ENCODE data around the gene MAP2K5. TPM values are rescaled to one million over a fixed set of nuclear protein-coding genes. Genes with fewer than 3 reads are reported as not detected.
A peak's percentile ranks its signal among the peaks of the same experiment; 100 is the strongest.

Gene MAP2K5
- total and polyA plus RNA-seq, 9 of the 15 experiments (the other 6 are each of a cell fraction or from before 2014, with no cell fraction given): 0.41 to 16.5 (median 7.5) TPM

DNA sequence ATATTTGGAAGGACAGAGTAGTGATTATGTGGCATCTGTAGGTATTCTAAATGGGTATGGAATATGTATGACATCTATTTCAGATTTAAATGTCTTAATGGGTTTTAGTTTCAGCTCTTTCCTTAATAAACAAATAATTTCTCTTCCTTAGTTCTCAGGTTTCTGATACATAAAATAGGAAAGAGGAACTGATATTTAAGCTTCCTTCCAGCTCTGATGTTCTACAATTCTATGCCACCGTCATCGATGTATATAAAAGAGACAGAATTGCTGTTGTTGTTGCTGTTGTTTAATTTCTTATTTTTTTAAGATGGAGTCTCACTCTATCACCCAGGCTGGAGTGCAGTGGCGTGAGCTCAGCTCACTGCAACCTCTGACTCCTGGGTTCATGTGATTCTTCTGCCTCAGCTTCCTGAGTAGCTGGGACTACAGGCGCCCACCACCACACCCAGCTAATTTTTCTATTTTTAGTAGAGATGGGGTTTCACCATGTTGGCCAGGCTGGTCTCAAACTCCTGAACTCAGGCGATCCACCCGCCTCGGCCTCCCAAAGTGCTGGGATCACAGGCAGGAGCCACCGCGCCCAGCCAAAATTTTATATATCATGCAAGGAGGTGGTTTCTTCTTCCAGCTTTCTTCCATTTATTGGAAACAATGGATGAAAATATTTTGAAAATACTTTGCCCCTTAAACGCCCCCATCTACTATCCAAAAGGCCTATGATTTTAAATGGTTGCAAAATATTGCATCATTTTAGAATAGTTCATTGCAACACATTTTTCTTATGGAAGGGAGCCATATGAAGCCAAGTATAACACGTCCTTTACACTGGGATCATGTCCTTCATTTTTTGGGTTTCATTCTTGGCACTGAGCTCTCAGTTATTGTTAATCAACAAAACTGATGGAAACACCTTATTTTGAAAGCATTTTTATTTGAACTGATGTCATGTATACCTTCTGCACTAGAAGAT is 35.4 kb upstream of the MAP2K5 start:
- intact Hi-C loops (cut with micrococcal nuclease): no loop called here
- CTCF ChIA-PET (ENCODE audit: low intra/inter-chr PET ratio): no interaction called here
- FAIRE-seq: no peak
- peak; percentile 52; the same call in 1 of the 2 replicates for TF ChIP-seq ZNF584 (CRISPR knock-in tag; IDR thresholded peaks at IDR 0.05; ENCODE audit: low read depth)
- 0 out of 2 replicates have a peak, but pooled peaks have one; percentile 63 for TF ChIP-seq SMAD4 (CRISPR knock-in tag; conservative IDR thresholded peaks at IDR 0.05)
- peak; percentile 7; the same call in 1 of the 2 replicates for TF ChIP-seq JUND (IDR thresholded peaks at IDR 0.05; ENCODE audit: borderline replicate concordance, low read depth, low read length)
- TF ChIP-seq JUND (tag; IDR thresholded peaks at IDR 0.05; ENCODE audit: borderline replicate concordance, low read depth, low read length): no peak
- no peak for TF ChIP-seq NR4A1 (CRISPR knock-in tag; IDR thresholded peaks at IDR 0.05)
- 0 out of 2 replicates have a peak, but pooled peaks have one; percentile 35 for TF ChIP-seq NR4A1 (tag; IDR thresholded peaks at IDR 0.05)
- TF ChIP-seq ATF7 (IDR thresholded peaks at IDR 0.05): peak; percentile 51; the same call in 1 of the 2 replicates
- TF ChIP-seq, protein P1, sequence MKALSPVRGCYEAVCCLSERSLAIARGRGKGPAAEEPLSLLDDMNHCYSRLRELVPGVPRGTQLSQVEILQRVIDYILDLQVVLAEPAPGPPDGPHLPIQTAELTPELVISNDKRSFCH (CRISPR knock-in tag; IDR thresholded peaks at IDR 0.05): no peak
- TF ChIP-seq, protein P1 (tag; IDR thresholded peaks at IDR 0.05): no peak
- TF ChIP-seq MECOM (CRISPR knock-in tag; IDR thresholded peaks at IDR 0.05): 0 out of 2 replicates have a peak, but pooled peaks have one; percentile 6
- no peak for TF ChIP-seq MCM5 (IDR thresholded peaks at IDR 0.05; ENCODE audit: low read depth)
- TF ChIP-seq, protein P2, sequence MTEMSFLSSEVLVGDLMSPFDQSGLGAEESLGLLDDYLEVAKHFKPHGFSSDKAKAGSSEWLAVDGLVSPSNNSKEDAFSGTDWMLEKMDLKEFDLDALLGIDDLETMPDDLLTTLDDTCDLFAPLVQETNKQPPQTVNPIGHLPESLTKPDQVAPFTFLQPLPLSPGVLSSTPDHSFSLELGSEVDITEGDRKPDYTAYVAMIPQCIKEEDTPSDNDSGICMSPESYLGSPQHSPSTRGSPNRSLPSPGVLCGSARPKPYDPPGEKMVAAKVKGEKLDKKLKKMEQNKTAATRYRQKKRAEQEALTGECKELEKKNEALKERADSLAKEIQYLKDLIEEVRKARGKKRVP (CRISPR knock-in tag; IDR thresholded peaks at IDR 0.05): peak; percentile 88
- TF ChIP-seq DEAF1 (CRISPR knock-in tag; IDR thresholded peaks at IDR 0.05): no peak

More for the DNA sequence above, 35.4 kb upstream of the MAP2K5 start:
- no TSS peak for BruUV-seq (replicated peaks)
- POLR2A ChIA-PET: interaction anchor here (1.0 to 1.7 kb wide), 2 partner anchors 9 to 13 kb away, joined by 3 to 7 read pairs; partner anchors contain the start of gene C15orf61
- no peaks in the 10 kb centered on the region for H3K27me3 ChIP-seq (ENCODE audit: control insufficient read depth in 2 of 2, insufficient read depth in 2 of 2, low read length in 2 of 2)
- no peak overlapping the region for H3K4me2 ChIP-seq (ENCODE audit: insufficient read depth, low read length)
- H2AFZ ChIP-seq (ENCODE audit: low read depth, low read length): no peak overlapping the region
- ATAC-seq (peak; percentile 37; the same call in 1 of the 3 replicates), DNase-seq (ENCODE audit: extremely low read depth in 1 of 4, low spot score in 3 of 4) (no peak)
- H3K79me2 ChIP-seq (ENCODE audit: control insufficient read depth, insufficient read depth, low read length): no peaks in the 10 kb centered on the region
- no peak overlapping the region for H3K27ac ChIP-seq (ENCODE audit: extremely low read depth, low read depth, low read length)
- H3K9ac ChIP-seq (ENCODE audit: insufficient read depth in 1 of 2, low read depth in 2 of 2, low read length in 2 of 2): no peak overlapping the region
- in situ Hi-C loops (cut with MboI): no loop called here
- no peaks in the 10 kb centered on the region for H3K9me3 ChIP-seq (replicated peaks; ENCODE audit: control insufficient read depth, insufficient read depth, low read depth, low read length)
- H4K20me1 ChIP-seq (replicated peaks; ENCODE audit: control insufficient read depth, insufficient read depth, low read length): no peaks in the 10 kb centered on the region
- H3K36me3 ChIP-seq (ENCODE audit: control insufficient read depth, insufficient read depth, low read length): no peaks in the 10 kb centered on the region
- H3K4me3 ChIP-seq: no peak overlapping the region
- H3K4me1 ChIP-seq (replicated peaks in 1 of 2; ENCODE audit: control insufficient read depth in 2 of 2, insufficient read depth in 2 of 2, low read length in 2 of 2): peaks cover 3 to 10% of the 10 kb centered on the region in 2 experiments; a peak in 2 of 5 replicates
- H3K9me1 ChIP-seq (ENCODE audit: control insufficient read depth, insufficient read depth, low read length): no peaks in the 10 kb centered on the region
- 79% methylated on average over 11 of the region's 11 CpGs for WGBS (ENCODE audit: insufficient coverage, low coverage, missing lambda C conversion rate)
